ENCODE data around the gene PM20D1.
"Not testable (repeated sequence)": the region's sequence is repeated elsewhere in the genome, so short reads cannot be mapped to it uniquely, and the experiment has no call there.

PM20D1 gene

GRCh38 chr1:205878026-205878425 lies 28.1 kb upstream of the PM20D1 start:
- TF ChIP-seq, protein P1, sequence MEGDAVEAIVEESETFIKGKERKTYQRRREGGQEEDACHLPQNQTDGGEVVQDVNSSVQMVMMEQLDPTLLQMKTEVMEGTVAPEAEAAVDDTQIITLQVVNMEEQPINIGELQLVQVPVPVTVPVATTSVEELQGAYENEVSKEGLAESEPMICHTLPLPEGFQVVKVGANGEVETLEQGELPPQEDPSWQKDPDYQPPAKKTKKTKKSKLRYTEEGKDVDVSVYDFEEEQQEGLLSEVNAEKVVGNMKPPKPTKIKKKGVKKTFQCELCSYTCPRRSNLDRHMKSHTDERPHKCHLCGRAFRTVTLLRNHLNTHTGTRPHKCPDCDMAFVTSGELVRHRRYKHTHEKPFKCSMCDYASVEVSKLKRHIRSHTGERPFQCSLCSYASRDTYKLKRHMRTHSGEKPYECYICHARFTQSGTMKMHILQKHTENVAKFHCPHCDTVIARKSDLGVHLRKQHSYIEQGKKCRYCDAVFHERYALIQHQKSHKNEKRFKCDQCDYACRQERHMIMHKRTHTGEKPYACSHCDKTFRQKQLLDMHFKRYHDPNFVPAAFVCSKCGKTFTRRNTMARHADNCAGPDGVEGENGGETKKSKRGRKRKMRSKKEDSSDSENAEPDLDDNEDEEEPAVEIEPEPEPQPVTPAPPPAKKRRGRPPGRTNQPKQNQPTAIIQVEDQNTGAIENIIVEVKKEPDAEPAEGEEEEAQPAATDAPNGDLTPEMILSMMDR (IDR thresholded peaks at IDR 0.05; ENCODE audit: extremely low read depth, missing control alignments), result no peak
- DNase-seq (ENCODE audit: low spot score), result no peak

DNA sequence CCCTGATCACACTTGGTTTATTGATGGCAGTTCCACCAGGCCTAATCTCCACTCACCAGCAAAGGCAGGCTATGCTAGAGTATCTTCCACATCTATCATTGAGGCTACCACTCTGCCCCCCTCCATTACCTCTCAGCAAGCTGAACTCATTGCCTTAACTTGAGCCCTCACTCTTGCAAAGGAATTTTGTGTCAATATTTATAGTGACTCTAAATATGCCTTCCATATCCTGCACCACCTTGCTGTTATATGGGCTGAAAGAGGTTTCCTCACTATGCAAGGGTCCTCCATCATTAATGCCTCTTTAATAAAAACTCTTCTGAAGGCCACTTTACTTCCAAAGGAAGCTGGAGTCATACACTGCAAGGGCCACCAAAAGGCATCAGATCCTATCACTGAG lies 23.2 kb upstream of the PM20D1 start:
- DNase-seq (ENCODE audit: low spot score), result not testable (repeated sequence)

DNA sequence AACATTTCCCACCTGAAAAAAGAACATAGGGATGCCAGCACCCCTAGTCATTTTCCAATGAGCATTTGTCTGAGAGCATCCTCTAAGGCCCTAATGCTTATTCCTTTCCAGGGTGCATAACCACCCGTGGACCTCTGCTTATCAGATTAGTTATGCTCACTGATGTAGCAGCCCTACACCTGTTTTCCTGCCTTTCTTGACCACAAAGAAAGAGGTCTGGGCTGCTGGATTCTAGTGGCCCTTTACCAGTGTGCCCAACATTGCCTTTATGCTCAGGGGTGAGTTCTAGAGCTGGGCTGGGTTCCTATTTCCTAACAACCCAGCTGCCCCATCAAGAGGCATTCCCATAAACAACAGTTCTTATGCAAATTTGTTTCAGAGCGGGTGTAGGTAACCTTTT lies 20.3 kb upstream of the PM20D1 start:
- TF ChIP-seq, protein P1 (IDR thresholded peaks at IDR 0.05; ENCODE audit: extremely low read depth, missing control alignments), result no peak
- DNase-seq (ENCODE audit: low spot score), result no peak

DNA sequence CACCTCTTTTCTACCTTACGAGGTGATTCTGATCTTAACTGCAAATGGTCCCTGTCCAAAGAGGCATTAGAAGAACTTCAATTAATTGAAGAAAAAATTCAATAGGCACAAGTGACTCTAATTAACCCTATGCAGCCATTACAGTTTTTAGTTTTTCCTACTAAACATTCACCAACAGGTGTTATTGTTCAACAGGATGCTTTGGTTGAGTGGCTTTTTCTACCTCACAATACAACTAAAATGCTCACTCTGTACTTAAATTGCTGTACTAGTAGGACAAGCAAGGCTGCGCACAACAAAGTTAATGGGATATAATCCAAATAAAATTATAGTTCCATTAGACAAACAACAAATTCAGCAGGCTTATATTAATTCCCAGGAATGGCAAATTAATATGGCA lies 11.6 kb upstream of the PM20D1 start:
- TF ChIP-seq, protein P1 (IDR thresholded peaks at IDR 0.05; ENCODE audit: extremely low read depth, missing control alignments), result no peak

GRCh38 chr1:205858141-205858961 lies 8.4 kb upstream of the PM20D1 start:
- TF ChIP-seq, protein P1 (IDR thresholded peaks at IDR 0.05; ENCODE audit: extremely low read depth, missing control alignments), result no peak
- DNase-seq (ENCODE audit: low spot score), result no peak

More for the DNA sequence above, 11.6 kb upstream of the PM20D1 start:
- no peak for DNase-seq (ENCODE audit: low spot score)

DNA sequence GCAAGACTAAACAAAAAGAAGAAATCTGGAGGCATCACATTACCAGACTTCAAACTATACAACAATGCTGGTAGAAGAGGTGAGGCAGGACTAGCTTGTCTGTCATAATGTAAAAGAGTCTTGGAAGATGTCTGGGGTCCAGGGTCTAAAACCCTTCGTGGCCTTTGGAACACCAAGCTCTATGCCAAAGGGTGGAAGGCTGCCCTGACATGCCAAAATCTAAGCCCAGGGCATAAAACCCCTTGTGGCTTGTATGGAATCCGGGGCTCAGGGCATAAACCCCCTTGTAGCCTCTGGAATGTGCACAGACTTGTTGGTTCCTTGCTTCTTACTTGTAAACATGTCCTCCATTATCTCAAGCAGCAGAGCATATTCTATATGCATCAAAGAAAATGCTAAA lies 7.6 kb upstream of the PM20D1 start:
- not testable (repeated sequence) for DNase-seq (ENCODE audit: low spot score)

DNA sequence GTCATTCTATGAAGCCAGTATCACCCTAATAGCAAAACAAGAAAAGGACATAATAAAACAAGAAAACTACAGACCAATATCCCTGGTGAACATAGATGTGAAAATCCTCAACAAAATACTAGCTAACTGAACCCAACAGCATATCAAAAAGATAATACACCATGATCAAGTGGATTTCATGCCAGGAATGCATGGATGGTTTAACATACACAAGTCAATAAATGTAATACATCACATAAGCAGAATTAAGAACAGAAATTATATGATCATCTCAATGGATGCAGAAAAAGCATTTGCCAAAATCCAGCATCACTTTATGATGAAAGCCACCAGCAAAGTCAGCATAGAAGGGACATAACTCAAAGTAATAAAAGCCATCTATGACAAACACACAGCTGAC lies 6.5 kb upstream of the PM20D1 start:
- no peak for DNase-seq (ENCODE audit: low spot score)
- TF ChIP-seq, protein P1 (IDR thresholded peaks at IDR 0.05; ENCODE audit: extremely low read depth, missing control alignments), result no peak

DNA sequence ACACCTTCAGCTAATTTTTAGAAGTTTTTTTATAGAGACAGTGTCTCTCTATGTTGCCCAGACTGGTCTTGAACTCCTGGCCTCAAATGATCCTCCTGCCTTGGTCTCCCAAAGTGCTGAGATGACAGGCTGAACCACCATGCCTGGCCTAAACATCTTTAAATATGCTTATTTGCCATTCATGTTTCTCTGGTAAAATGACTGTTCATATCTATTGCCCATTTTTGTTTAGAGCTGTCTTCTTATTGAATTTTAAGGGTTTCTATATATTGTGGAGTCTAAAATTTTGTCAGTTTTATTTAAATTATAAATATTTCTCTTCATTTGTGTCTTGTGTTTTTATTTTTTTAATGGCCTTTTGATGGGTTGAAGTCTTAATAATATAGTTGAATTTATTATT lies 3.0 kb upstream of the PM20D1 start:
- no peak for DNase-seq (ENCODE audit: low spot score)
- TF ChIP-seq, protein P1 (IDR thresholded peaks at IDR 0.05; ENCODE audit: extremely low read depth, missing control alignments), result no peak

Data from GM20000 (cell line).